Adrenal gland (tissue), 12 donors: ENCODE measurements around the gene REPS1. TPM values are rescaled to one million over a fixed set of nuclear protein-coding genes. Genes with fewer than 3 reads are reported as not detected.

Source experiments
- DNase-seq, 7 donors: peaks; one replicate each; pipeline ENCODE4 v3.0.0-alpha.2; 2019 to 2020
- H3K27ac ChIP-seq, 5 donors: fragments of 200-600 bp; sonication (generic) in 4 of 5; 1 replicate in 3 of 5; 2 replicates in 2 of 5; pipeline versions ENCODE4 v1.5.1 to v1.8.0; 2016 to 2020; ENCODE audit warnings: mild to moderate bottlenecking in 1 of 5
- H3K27me3 ChIP-seq: fragments of 200-600 bp; 2 replicates; pipeline ENCODE4 v1.8.0; 2021
- H3K36me3 ChIP-seq, 2 donors: fragments of 200-600 bp; replicated peaks in 1 of 2; 1 replicate in 1 of 2; 2 replicates in 1 of 2; pipeline versions ENCODE4 v1.5.1 to v1.8.0; 2018 to 2022
- H3K4me1 ChIP-seq, 2 donors: fragments of 200-600 bp; replicated peaks in 1 of 2; 1 replicate in 1 of 2; 2 replicates in 1 of 2; pipeline versions ENCODE4 v1.5.1 to v1.8.0; 2018 to 2021
- H3K4me3 ChIP-seq, 4 donors: fragments of 200-600 bp; sonication (generic) in 3 of 4; one replicate each; pipeline ENCODE4 v1.5.1; 2016 to 2018
- H3K9me3 ChIP-seq, 3 donors: fragments of 200-600 bp; sonication (generic) in 1 of 3; replicated peaks in 1 of 3; 1 replicate in 2 of 3; 2 replicates in 1 of 3; pipeline versions ENCODE4 v1.5.1 to v1.8.0; 2016 to 2021
- CTCF ChIP-seq, 6 experiments: fragments of 450-650 bp in 4 of 6; fragments of 200-600 bp in 2 of 6; sonication (generic) in 1 of 6; IDR thresholded peaks; 1 replicate in 5 of 6; 2 replicates in 1 of 6; pipeline versions ENCODE4 v1.5.1 to v1.8.0; 2016 to 2021; ENCODE audit warnings: antibody characterized with exemption in 6 of 6, mild to moderate bottlenecking in 2 of 6, moderate library complexity in 1 of 6
- POLR2A ChIP-seq, 2 donors: fragments of 450-650 bp; IDR thresholded peaks; one replicate each; pipeline ENCODE4 v1.6.1; 2017; ENCODE audit warnings: antibody characterized with exemption in 2 of 2, mild to moderate bottlenecking in 2 of 2, moderate library complexity in 1 of 2
- WGBS, 4 donors: extraction: QIAGEN DNeasy Blood & Tissue Kit in 2 of 4; methylation state at CpG; one replicate each; pipeline versions ENCODE4 v1.1.5 to v1.1.7; 2013 to 2017; 5-methylcytosine and 5-hydroxymethylcytosine counted together
- intact Hi-C, 2 donors: fragments of 100-400 bp; cut with DNase I; formaldehyde crosslinking; loops; one replicate each; pipeline versions ENCODE4 v1.14.1 to v1.15.0; 2022 to 2023
- polyA plus RNA-seq, 3 donors: library from polyadenylated mRNA; stranded (reverse); fragments of 200-250 nt in 2 of 3; fragments of 350-450 nt in 1 of 3; fragmentation: Illumina TruSeq in 1 of 3; extraction: RNeasy Lipid Tissue Mini Kit (QIAGEN cat#74804) in 1 of 3; gene quantifications; one replicate each; pipeline ENCODE4 v1.2.3, GENCODE V29; 2013 to 2014
- total RNA-seq, 9 donors: library from RNA; depleted of rRNA in 4 of 9; stranded (reverse); fragments of >200 nt in 4 of 9; fragments of 120-200 nt in 1 of 9; fragmentation: NEBNext Ultra II Directional in 1 of 9; extraction: Animal tissue kit (Norgen Biotek cat#: 25700) in 1 of 9; gene quantifications; one replicate each; pipeline versions ENCODE4 v1.1.0 to v1.2.4, GENCODE V29; 2013 to 2023
- donor health status: healthy with polysubstance abuse.
- donor health status: Bipolar disorder and iron deficiency.
- donor health status: DM: yes; HTN: yes; CAD: no.
- donor health status: DM: no; HTN: no; CAD: no.
- donor health status: DM: no; HTN: no; CAD: no.
- donor health status: DM: yes; HTN: yes; CAD: no.

The REPS1 gene
- total and polyA plus RNA-seq, 12 donors = 19.1 to 36.8 (median 26.4) TPM

GRCh38 chr6:139008117-139008516, 20.1 kb upstream of the REPS1 start:
- Histone ChIP-seq H3K36me3 (no peaks in the 10 kb centered on the region), H3K27me3 (peaks cover 4% of the 10 kb centered on the region), H3K4me3 (no peak overlapping the region), H3K9me3 (no peaks in the 10 kb centered on the region), H3K4me1 (no peaks in the 10 kb centered on the region), H3K27ac (no peak overlapping the region)
- 79 to 88% (median 84%) methylated on average over 9 of the region's 9 CpGs for WGBS, 4 donors
- TF ChIP-seq CTCF (IDR thresholded peaks at IDR 0.05) (no peak), POLR2A (IDR thresholded peaks at IDR 0.05) (no peak)
- DNase-seq = no peak
- intact Hi-C loops = loop anchor here in 1 of 2 donors (10.0 kb wide), 1 partner anchor 97 kb away; no protein-coding TSS in a partner anchor

- Histone ChIP-seq H3K9me3 (no peaks in the 10 kb centered on the region), H3K27ac (no peak overlapping the region), H3K4me1 (no peaks in the 10 kb centered on the region), H3K27me3 (no peaks in the 10 kb centered on the region), H3K4me3 (no peak overlapping the region), H3K36me3 (no peaks in the 10 kb centered on the region)
- DNase-seq = no peak
- intact Hi-C loops = loop anchor here in 1 of 2 donors (10.0 kb wide), 1 partner anchor 97 kb away; no protein-coding TSS in a partner anchor
- 90 to 100% (median 96%) methylated on average over 1 of the region's 1 CpG for WGBS, 4 donors
- TF ChIP-seq POLR2A (IDR thresholded peaks at IDR 0.05) (no peak), CTCF (IDR thresholded peaks at IDR 0.05) (no peak)
Observed at GRCh38 chr6:139007428-139007827, 19.4 kb upstream of the REPS1 start.

- 93 to 100% (median 94%) methylated on average over 3 of the region's 3 CpGs for WGBS, 4 donors
- no peak overlapping the region for H3K27ac ChIP-seq
- TF ChIP-seq POLR2A (IDR thresholded peaks at IDR 0.05) = no peak
- TF ChIP-seq CTCF (IDR thresholded peaks at IDR 0.05) = no peak
- H3K27me3 ChIP-seq = no peaks in the 10 kb centered on the region
- no peaks in the 10 kb centered on the region for H3K9me3 ChIP-seq
- H3K4me3 ChIP-seq = no peak overlapping the region
- intact Hi-C loops = loop anchor here in 1 of 2 donors (10.0 kb wide), 1 partner anchor 98 kb away; no protein-coding TSS in a partner anchor
- DNase-seq = no peak
- no peaks in the 10 kb centered on the region for H3K4me1 ChIP-seq
- H3K36me3 ChIP-seq = no peaks in the 10 kb centered on the region
Observed at GRCh38 chr6:139006477-139006876, 18.4 kb upstream of the REPS1 start.

- Histone ChIP-seq H3K9me3 (no peaks in the 10 kb centered on the region), H3K4me1 (no peaks in the 10 kb centered on the region), H3K27me3 (no peaks in the 10 kb centered on the region), H3K27ac (no peak overlapping the region), H3K4me3 (no peak overlapping the region), H3K36me3 (no peaks in the 10 kb centered on the region)
- intact Hi-C loops = loop anchor here in 1 of 2 donors (10.0 kb wide), 1 partner anchor 101 kb away; no protein-coding TSS in a partner anchor
- TF ChIP-seq POLR2A (IDR thresholded peaks at IDR 0.05) (no peak), CTCF (IDR thresholded peaks at IDR 0.05) (no peak)
- no peak for DNase-seq
Observed at GRCh38 chr6:139003751-139004150, 15.7 kb upstream of the REPS1 start.
